Prostate gland (tissue), 2 donors: ENCODE data around the gene DLL4. TPM values are rescaled to one million over a fixed set of nuclear protein-coding genes. Genes with fewer than 3 reads are reported as not detected.
A peak's percentile ranks its signal among the peaks of the same experiment; 100 is the strongest.

Source experiments
- DNase-seq: peaks from one replicate; pipeline ENCODE4 v3.0.0-alpha.2; 2019; ENCODE audit warnings: low spot score
- H3K27ac ChIP-seq, 2 donors: fragments of 200-600 bp; sonication (generic); 2 replicates each; pipeline ENCODE4 v1.5.1; 2017 to 2019
- H3K27me3 ChIP-seq: fragments of 200-600 bp; sonication (generic); replicated peaks from 2 replicates; pipeline ENCODE4 v1.5.1; 2019; ENCODE audit not compliant: insufficient read depth
- H3K36me3 ChIP-seq, 2 donors: fragments of 200-600 bp; sonication (generic); 1 replicate in 1 of 2; 2 replicates in 1 of 2; pipeline versions ENCODE4 v1.5.1 to v1.8.1; 2017 to 2019
- H3K4me1 ChIP-seq: fragments of 200-600 bp; sonication (generic); replicated peaks from 2 replicates; pipeline ENCODE4 v1.5.1; 2019
- H3K4me3 ChIP-seq, 2 donors: fragments of 200-600 bp; sonication (generic); 2 replicates each; pipeline ENCODE4 v1.5.1; 2017 to 2019
- H3K9me3 ChIP-seq: fragments of 200-600 bp; sonication (generic); 2 replicates; pipeline ENCODE4 v1.5.1; 2017
- CTCF ChIP-seq, 4 experiments: fragments of 200-600 bp in 2 of 4; fragments of 450-650 bp in 2 of 4; sonication (generic) in 2 of 4; IDR thresholded peaks; 1 replicate in 3 of 4; 2 replicates in 1 of 4; pipeline ENCODE4 v1.5.1; 2016 to 2019; ENCODE audit warnings: antibody characterized with exemption in 4 of 4, mild to moderate bottlenecking in 2 of 4, moderate library complexity in 2 of 4
- POLR2A ChIP-seq: fragments of 450-650 bp; IDR thresholded peaks from one replicate; pipeline ENCODE4 v1.6.1; 2016; ENCODE audit warnings: antibody characterized with exemption, mild to moderate bottlenecking
- POLR2AphosphoS5 ChIP-seq: sonication (generic); formaldehyde crosslinking; IDR thresholded peaks from one replicate; pipeline ENCODE4 v1.6.1; 2017; ENCODE audit warnings: antibody characterized with exemption
- WGBS: methylation state at CpG from one replicate; pipeline ENCODE4 v1.1.5; 2018; 5-methylcytosine and 5-hydroxymethylcytosine counted together
- intact Hi-C: fragments of 100-400 bp; cut with DNase I; formaldehyde crosslinking; loops from one replicate; pipeline ENCODE4 v1.14.2; 2022
- total RNA-seq, 2 donors: library from RNA; depleted of rRNA; stranded (reverse); fragments of >200 nt; gene quantifications; one replicate each; pipeline ENCODE4 v1.1.0, GENCODE V29; 2016

The DLL4 gene
- total RNA-seq, 2 donors from 2014 or later = 6.2 to 6.5 TPM

- H3K4me3 ChIP-seq = no peak overlapping the region
- TF ChIP-seq POLR2AphosphoS5 (no peak), POLR2A (no peak), CTCF (IDR thresholded peaks at IDR 0.05) (no peak)
- DNase-seq = no peak
- H3K36me3 ChIP-seq = peaks cover 4 to 23% of the 10 kb centered on the region in 2 donors
- intact Hi-C loops = loop anchor here (10.0 kb wide), 1 partner anchor 214 kb away; the partner anchor contains the start of gene INO80
- H3K9me3 ChIP-seq = no peaks in the 10 kb centered on the region
- WGBS = 90% methylated on average over 36 of the region's 36 CpGs
- H3K4me1 ChIP-seq = peaks cover 7% of the 10 kb centered on the region
- no peak overlapping the region for H3K27ac ChIP-seq
- no peaks in the 10 kb centered on the region for H3K27me3 ChIP-seq
Measured at GRCh38 chr15:40900256-40901052, 28.7 kb upstream of the DLL4 start.

GRCh38 chr15:40901053-40901443 is 28.1 kb upstream of the DLL4 start:
- DNase-seq = no peak
- intact Hi-C loops = loop anchor here (10.0 kb wide), 1 partner anchor 214 kb away; the partner anchor contains the start of gene INO80
- Histone ChIP-seq H3K9me3 (no peaks in the 10 kb centered on the region), H3K27me3 (no peaks in the 10 kb centered on the region), H3K4me3 (no peak overlapping the region), H3K36me3 (peaks cover 4 to 23% of the 10 kb centered on the region in 2 donors), H3K27ac (no peak overlapping the region), H3K4me1 (peaks cover 8% of the 10 kb centered on the region)
- TF ChIP-seq CTCF (IDR thresholded peaks at IDR 0.05) (no peak), POLR2A (no peak), POLR2AphosphoS5 (no peak)
- WGBS = 75% methylated on average over 5 of the region's 5 CpGs

- H3K9me3 ChIP-seq = no peaks in the 10 kb centered on the region
- TF ChIP-seq CTCF (IDR thresholded peaks at IDR 0.05) (no peak), POLR2AphosphoS5 (no peak), POLR2A (no peak)
- WGBS = 71% methylated on average over 31 of the region's 33 CpGs
- no peak for DNase-seq
- intact Hi-C loops = loop anchor here (10.0 kb wide), 1 partner anchor 212 kb away; the partner anchor contains the start of gene INO80
- peaks cover 18% of the 10 kb centered on the region for H3K4me1 ChIP-seq
- H3K27ac ChIP-seq = no peak overlapping the region
- no peak overlapping the region for H3K4me3 ChIP-seq
- H3K36me3 ChIP-seq = peaks cover 4 to 23% of the 10 kb centered on the region in 2 donors
- H3K27me3 ChIP-seq = no peaks in the 10 kb centered on the region
Measured at GRCh38 chr15:40902605-40903561, 26.3 kb upstream of the DLL4 start.

GRCh38 chr15:40904552-40905201 is 24.5 kb upstream of the DLL4 start:
- Histone ChIP-seq H3K9me3 (no peaks in the 10 kb centered on the region), H3K36me3 (peaks cover 1 to 11% of the 10 kb centered on the region in 2 donors), H3K27ac (peak overlapping the region in 1 of 2 donors; percentile 24), H3K4me3 (no peak overlapping the region), H3K4me1 (peaks cover 22% of the 10 kb centered on the region), H3K27me3 (no peaks in the 10 kb centered on the region)
- 75% methylated on average over 7 of the region's 7 CpGs for WGBS
- intact Hi-C loops = loop anchor here (1.0 to 10.0 kb wide), 4 partner anchors 38 to 278 kb away; partner anchors contain the start of gene INO80
- no peak for DNase-seq
- TF ChIP-seq CTCF (IDR thresholded peaks at IDR 0.05) (no peak), POLR2A (no peak), POLR2AphosphoS5 (no peak)
